Activated T-cell treated with anti-CD3 and anti-CD28 coated beads for 48 hours (primary cell): ENCODE data around the gene CCDC90B.
"Not testable (repeated sequence)": the region's sequence is repeated elsewhere in the genome, so short reads cannot be mapped to it uniquely, and the experiment has no call there.

Experiments
- DNase-seq: peaks from one replicate; pipeline ENCODE4 v3.0.0-alpha.2; 2020; ENCODE audit warnings: low read depth

The CCDC90B gene

DNA sequence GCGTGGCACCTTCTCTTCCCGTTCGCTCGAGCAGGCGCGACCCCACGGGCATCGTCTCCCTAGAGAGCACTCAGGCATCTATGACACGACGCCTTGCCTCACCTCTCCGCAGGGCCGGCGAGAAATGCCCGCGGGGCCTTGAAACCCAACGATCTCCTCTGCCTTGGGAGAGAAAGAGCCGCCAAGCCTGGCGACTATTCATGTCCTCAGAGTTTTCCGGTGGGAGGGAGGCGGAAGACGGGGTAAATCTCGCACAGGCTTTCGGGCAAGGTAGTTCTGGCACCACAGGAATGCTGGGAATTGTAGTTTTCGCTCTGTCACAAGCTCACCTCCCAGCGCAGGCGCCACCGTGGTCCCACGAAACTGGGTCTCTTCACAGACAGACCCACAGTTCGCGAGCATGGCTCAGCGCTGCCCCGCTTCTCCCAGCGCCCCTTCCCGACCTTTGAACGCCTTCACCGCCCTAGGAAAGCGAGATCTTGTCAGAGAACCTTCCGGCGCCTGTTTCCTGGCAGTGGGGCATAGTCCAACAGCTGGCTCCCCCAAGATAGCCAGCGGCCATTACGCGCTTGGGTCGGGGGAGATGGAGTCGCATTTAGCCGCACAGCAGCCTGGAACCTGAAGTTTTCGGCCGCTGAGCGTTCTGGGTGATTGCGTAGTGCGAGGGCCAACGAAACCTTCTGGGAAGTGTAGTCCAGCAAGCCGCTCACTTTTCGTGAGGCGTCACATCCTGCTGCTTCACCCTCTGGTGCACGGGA, at the start of gene CCDC90B:
TSS of gene CCDC90B (minus strand) at position 597 of the 758 bp plus-strand sequence. CDS start at position 202, 395 bp downstream.
- peak; percentile 86 for DNase-seq

GRCh38 chr11:83335446-83336070, 49.4 kb upstream of the CCDC90B start:
- no peak for DNase-seq

DNA sequence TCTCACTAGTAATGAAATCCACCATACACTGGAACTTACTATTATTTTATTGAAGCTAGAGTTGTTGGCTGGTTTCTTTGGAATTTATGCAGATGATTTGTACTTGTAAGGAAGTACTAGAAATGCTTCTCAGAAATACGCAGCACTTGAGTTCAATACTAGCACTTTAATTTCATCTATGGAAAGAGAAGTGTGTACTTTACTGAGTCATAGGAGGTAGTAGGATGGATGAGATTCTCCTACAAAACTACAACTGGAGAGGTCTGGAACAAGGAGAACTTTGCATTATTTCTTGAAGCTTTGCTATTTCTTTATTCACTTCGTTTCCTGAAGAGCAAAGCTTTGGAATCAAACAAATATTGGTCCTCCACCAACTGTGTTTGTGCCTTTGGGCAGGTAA, 44.1 kb upstream of the CCDC90B start:
- no peak for DNase-seq

- no peak for DNase-seq
Measured at GRCh38 chr11:83326326-83326725, 40.2 kb upstream of the CCDC90B start.

DNA sequence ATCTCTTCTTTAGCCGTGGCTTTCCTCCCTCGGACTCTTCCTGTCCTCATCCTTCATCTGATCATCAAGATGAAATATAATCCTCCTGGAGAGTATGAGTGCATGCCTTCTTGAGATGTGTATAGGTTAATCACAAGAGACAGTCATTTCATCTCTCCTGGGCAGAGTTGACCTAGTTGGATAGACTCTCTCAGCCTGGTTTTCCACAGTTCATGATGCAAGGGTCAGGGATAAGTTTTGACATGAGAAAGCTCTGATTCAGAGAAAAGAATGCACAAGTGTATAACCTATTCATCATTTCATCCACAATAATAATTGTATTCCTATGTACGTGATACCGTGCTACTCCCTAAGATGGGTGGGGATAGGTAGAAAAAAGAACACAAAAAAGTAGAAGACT, 33.2 kb upstream of the CCDC90B start:
- DNase-seq = no peak

- DNase-seq = no peak
Measured at GRCh38 chr11:83318931-83319330, 32.8 kb upstream of the CCDC90B start.

- no peak for DNase-seq
Measured at GRCh38 chr11:83317757-83318690, 31.9 kb upstream of the CCDC90B start.

- DNase-seq = not testable (repeated sequence)
Measured at GRCh38 chr11:83316897-83317268, 30.7 kb upstream of the CCDC90B start.

DNA sequence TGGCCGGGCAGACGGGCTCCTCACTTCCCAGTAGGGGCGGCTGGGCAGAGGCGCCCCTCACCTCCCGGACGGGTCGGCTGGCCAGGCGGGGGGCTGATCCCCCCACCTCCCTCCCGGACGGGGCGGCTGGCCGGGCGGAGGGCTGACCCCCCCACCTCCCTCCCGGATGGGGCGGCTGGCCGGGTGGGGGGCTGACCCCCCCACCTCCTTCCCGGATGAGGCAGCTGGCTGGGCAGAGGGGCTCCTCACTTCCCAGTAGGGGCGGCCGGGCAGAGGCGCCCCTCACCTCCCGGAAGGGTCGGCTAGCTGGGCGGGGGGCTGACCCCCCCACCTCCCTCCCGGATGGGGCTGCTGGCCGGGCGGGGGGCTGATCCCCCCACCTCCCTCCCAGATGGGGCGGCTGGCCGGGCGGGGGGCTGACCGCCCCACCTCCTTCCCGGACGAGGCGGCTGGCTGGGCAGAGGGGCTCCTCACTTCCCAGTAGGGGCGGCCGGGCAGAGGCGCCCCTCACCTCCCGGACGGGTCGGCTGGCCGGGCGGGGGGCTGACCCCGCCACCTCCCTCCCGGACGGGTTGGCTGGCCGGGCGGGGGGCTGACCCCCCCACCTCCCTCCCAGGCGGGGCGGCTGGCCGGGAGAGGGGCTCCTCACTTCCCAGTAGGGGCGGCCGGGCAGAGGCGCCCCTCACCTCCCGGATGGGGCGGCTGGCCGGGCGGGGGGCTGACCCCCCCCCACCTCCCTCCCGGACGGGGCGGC, 30.2 kb upstream of the CCDC90B start:
- DNase-seq = not testable (repeated sequence)

DNA sequence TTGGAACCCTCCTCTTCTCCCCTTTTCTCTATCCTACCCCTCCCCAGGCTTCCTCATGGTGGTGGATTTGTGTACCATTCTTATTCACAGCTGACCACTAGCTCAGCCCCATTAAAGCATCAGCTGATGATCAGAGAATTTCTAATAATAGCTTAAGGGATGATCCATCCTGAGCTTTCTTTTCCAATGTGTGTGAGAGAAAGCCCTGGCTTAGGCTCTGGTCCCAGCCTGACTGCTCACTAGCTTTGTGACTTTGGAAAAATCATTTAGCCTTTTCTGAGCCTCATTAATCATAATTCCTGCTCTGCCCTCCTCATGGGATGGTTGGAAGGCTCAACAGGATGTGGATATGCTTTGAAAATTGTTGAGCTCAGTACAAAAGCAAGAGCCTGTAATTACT, 26.3 kb upstream of the CCDC90B start:
- no peak for DNase-seq

DNA sequence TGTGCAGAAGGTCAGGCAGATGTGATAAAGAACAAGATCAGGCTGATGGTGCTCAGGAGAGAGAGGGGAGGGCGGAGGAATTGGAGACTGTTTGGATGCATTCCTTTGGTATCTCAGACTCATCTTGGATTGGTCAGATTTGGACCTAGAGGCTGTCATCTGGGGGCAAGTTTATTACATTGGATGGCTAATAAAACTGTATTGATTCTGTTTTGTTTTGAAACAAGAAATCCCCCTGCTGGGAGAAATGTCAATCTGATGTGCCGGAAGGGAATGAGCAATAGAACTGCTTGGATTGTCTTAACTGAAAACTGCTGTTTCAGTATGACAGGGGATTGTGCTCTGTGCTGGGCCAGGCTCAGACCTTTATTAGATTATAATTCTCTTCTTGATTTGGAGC, 25.5 kb upstream of the CCDC90B start:
- DNase-seq = no peak

DNA sequence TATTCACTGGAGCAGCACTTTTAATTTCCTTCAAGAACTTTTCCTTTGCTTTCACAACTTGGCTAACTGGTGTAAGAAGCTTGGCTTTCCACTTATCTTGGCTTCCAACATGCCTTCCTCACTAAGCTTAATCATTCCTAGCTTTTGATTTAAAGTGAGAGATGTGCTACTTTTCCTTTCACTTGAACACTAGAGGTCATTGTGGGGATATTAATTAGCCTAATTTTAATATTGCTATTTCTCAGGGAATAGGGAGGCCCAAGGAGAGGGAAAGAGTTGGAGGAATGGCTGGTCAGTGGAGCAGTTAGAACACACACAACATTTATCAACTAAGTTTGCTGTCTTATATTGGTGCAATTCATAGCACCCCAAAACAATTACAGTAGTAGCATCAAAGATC, 24.6 kb upstream of the CCDC90B start:
- no peak for DNase-seq

DNA sequence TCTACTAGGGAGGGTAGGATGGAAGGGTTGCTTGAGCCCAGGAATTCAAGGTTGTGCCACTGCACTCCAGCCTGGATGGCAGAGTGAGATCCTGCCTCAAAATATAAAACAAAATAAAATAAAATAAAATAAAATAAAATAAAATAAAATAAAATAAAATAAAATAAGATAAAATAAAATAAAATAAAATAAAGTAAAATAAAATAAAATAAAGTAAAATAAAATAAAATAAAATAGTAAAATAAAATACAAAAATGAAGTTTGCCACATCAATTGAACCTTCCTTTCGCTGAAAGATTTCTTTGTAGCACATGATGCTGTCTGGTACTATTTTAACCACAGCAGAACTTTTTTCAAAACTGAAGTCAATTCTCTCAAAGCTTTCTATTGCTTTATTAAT, 22.4 kb upstream of the CCDC90B start:
- not testable (repeated sequence) for DNase-seq

DNA sequence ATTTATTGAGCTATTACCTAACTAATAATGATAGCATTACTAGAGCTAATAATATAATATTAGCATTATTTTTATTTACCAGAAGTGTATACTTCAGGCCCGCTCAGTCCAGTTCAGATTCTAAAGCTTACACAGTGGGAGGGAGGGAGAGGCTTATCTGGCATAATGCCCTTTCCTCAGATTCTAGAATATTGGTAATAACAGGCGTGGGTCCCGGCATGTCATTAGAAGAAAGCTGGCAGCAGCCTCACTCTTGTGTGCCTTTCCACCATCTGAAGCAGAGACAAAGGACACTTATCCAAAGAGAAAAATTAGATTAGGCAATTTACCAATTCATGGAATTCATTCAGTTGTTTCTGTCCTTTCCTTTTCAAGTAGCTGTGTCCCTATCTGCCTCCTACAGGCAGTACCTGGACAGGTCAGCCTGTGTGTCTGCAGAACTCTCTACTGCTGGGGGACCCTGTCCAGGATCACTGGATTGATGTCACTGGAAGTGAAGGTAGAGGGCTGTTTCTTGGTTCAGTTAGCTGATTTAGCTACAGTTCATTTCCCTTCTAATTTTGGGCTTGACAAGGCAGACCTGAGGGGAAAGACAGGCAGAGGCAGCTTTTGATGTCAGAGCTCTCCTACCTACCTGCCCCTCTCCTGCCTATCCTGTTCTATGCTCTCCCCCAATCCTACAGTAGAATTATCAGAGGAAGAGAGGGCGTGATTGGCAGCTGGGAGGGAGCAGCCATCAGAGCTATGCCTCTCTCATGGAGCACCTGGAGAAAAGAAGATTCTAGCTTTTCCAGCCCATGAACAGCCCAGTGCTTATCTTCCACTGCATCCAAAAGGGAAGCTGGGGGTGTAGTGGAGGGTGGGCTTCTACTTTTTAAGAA, 20.3 kb upstream of the CCDC90B start:
- no peak for DNase-seq

- DNase-seq = no peak
Measured at GRCh38 chr11:83303316-83303715, 17.1 kb upstream of the CCDC90B start.

GRCh38 chr11:83302151-83302550, 16.0 kb upstream of the CCDC90B start:
- DNase-seq = no peak

- DNase-seq = no peak
Measured at GRCh38 chr11:83299681-83300080, 13.5 kb upstream of the CCDC90B start.

DNA sequence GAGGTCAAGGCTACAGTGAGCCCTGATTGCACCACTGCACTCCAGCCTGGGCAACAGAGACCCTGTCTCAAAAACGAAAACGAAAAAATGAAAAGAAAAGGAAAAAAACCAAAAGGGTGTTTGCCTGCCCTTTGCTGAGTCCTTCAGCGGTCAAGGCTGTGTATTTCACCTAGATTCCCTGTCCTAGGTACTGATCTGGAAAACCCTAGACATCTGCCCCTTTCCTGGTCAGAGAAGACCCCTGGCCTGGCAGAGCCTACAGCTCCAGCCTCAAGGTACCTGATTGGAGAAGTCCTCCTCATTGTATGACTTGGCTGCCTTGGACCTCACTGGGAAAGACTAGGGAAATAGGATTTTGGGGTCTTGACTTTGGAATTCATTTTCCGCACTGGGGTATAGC, 8.0 kb upstream of the CCDC90B start:
- DNase-seq = no peak

DNA sequence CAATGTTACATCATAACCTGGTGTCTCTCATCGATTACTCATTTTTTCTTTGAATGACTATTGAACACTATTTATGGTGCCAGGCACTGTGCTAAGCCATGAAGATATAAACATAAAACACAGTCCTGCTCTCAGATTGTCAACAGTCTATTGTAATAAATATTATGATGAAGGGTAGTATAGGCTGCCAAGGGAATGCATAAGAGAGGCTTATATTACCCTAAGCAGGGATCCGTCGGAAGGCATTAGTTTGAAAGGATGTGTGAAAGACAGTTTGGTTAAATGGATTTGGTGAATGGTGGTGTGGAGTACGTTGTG, 7.2 kb upstream of the CCDC90B start:
- no peak for DNase-seq

DNA sequence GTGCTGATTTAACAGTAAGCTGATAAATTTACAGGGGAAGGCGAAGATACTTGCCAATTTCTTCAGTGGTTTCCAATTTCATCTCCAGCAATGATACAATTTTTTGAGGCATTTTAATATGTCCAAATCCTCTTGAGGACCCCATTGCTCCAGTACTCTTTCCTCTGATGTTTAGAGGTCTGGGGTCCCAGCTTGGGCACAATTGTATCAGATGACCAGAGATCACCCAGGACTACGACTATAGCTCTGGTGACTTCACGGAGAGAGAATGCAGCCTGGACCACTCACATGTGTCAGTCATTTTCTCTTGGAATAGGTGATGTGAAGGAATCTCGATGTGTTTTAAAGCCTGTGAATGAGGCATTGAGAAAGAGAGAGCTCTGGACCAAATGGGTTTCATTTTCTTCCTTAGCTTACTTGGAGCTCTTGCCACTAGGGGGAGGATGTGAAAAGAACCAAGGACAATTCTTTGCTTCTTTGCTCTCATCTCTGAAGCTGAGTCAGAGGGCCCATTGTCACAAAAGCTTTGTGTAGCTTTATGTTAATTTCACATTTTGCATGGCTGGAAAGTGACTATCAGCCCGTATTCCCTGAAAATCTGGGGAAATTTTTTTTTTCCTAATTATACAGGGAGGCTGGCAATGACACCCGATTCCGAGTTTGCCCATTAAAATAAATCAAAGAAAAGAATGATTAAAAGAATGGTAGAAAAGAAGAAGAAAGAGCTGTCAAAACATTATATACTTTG, 6.7 kb upstream of the CCDC90B start:
- DNase-seq = no peak
